DND-41 (cell line): Measurements from ENCODE around the gene CD81.

ENCODE experiments used
- ATAC-seq: fragments of 200-7000 bp; cut with Tn5 transposase; 3 replicates; pipeline ENCODE4 v1.9.1; 2021; ENCODE audit warnings: low read depth; ENCODE audit not compliant: insufficient read depth
- DNase-seq: peaks from one replicate; pipeline ENCODE4 v3.0.0-alpha.2; 2020
- H2AFZ ChIP-seq: 2 replicates; pipeline ENCODE4 v1.6.0; 2012; ENCODE audit warnings: low read depth, low read length
- H3K27ac ChIP-seq: 2 replicates; pipeline ENCODE4 v1.5.1; 2012; ENCODE audit warnings: low read length, inconsistent platforms
- H3K27me3 ChIP-seq: fragments of 200-600 bp; sonication (generic); 2 replicates; pipeline ENCODE4 v1.6.0; 2012; ENCODE audit warnings: low read length, mild to moderate bottlenecking, inconsistent platforms; ENCODE audit not compliant: insufficient read depth, poor library complexity
- H3K36me3 ChIP-seq: 2 replicates; pipeline ENCODE4 v1.5.1; 2012; ENCODE audit warnings: low read length, inconsistent platforms; ENCODE audit not compliant: insufficient read depth
- H3K4me1 ChIP-seq: 2 replicates; pipeline ENCODE4 v1.5.1; 2012; ENCODE audit warnings: mild to moderate bottlenecking, low read length; ENCODE audit not compliant: insufficient read depth
- H3K4me2 ChIP-seq: 2 replicates; pipeline ENCODE4 v1.6.0; 2012; ENCODE audit warnings: mild to moderate bottlenecking, moderate library complexity, low read length, inconsistent platforms; ENCODE audit not compliant: insufficient read depth
- H3K4me3 ChIP-seq, 2 experiments: fragments of 200-600 bp in 1 of 2; shearing (Covaris generic) in 1 of 2; 2 replicates each; pipeline ENCODE4 v1.5.1; 2012 to 2016; ENCODE audit warnings: inconsistent platforms in 2 of 2, low read length in 2 of 2, mild to moderate bottlenecking in 2 of 2, low read depth in 1 of 2, moderate library complexity in 1 of 2
- H3K79me2 ChIP-seq: 2 replicates; pipeline ENCODE4 v1.6.0; 2012; ENCODE audit warnings: low read length, inconsistent platforms; ENCODE audit not compliant: insufficient read depth
- H3K9ac ChIP-seq: 2 replicates; pipeline ENCODE4 v1.6.0; 2012; ENCODE audit warnings: low read depth, mild to moderate bottlenecking, inconsistent platforms, low read length, moderate library complexity
- H3K9me3 ChIP-seq: 2 replicates; pipeline ENCODE4 v1.5.1; 2012; ENCODE audit warnings: low read length, moderate library complexity, mild to moderate bottlenecking, inconsistent platforms; ENCODE audit not compliant: insufficient read depth, severe bottlenecking
- H4K20me1 ChIP-seq: 2 replicates; pipeline ENCODE4 v1.6.0; 2012; ENCODE audit warnings: low read length; ENCODE audit not compliant: insufficient read depth
- EZH2 ChIP-seq: IDR thresholded peaks from 3 replicates; pipeline ENCODE4 v1.6.1; 2012; ENCODE audit warnings: borderline replicate concordance, low read depth, mild to moderate bottlenecking, moderate library complexity, low read length, inconsistent platforms; ENCODE audit not compliant: severe bottlenecking
- TF ChIP-seq, protein P1 (sequence below): IDR thresholded peaks from 2 replicates; pipeline ENCODE4 v1.5.1; 2012; ENCODE audit warnings: borderline replicate concordance, low read length, moderate library complexity, mild to moderate bottlenecking; ENCODE audit not compliant: poor library complexity, severe bottlenecking; ENCODE audit errors: extremely low read depth

CD81 gene

DNA sequence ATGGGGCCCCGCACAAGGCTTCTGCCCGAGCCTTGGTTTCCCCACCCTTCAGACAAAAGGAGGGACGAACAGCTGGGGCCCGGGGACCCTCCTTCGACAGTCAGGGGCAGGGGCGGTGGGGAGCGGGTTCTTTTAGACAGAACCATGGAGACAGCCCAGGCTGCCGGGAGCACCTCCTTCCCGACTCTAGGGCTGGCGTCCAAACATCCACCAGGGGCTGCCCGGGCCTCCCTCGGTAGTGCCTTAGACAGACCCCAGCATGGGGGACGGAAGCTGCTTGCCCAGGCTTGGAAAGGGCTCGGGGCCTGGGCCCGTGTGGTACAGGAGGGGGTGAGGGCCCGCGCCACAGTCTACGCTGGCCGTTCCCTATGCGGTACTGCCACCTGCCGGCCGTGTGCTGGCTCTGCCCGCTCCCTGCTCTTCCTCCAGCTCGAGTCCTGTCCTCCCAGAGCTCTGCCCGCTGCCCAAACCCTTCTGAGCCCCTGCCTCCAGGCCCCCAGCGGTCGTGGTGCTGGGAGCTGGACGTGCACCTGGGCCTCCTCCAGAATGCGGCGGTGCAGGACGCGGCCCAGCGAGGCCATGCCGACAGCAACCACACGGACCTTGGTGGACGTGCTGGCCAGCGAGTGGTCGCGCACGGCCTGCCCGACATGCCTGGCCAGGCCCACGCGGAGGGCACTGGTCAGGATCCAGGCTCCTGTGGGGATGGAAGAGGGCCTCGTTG lies 43.6 kb downstream of the CD81 start:
- peaks cover 2% of the 10 kb centered on the region; the same call in 1 of the 2 replicates for H4K20me1 ChIP-seq
- TF ChIP-seq, protein P1, sequence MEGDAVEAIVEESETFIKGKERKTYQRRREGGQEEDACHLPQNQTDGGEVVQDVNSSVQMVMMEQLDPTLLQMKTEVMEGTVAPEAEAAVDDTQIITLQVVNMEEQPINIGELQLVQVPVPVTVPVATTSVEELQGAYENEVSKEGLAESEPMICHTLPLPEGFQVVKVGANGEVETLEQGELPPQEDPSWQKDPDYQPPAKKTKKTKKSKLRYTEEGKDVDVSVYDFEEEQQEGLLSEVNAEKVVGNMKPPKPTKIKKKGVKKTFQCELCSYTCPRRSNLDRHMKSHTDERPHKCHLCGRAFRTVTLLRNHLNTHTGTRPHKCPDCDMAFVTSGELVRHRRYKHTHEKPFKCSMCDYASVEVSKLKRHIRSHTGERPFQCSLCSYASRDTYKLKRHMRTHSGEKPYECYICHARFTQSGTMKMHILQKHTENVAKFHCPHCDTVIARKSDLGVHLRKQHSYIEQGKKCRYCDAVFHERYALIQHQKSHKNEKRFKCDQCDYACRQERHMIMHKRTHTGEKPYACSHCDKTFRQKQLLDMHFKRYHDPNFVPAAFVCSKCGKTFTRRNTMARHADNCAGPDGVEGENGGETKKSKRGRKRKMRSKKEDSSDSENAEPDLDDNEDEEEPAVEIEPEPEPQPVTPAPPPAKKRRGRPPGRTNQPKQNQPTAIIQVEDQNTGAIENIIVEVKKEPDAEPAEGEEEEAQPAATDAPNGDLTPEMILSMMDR, result peak; percentile 97
- no peak for TF ChIP-seq EZH2
- no peak overlapping the region for H3K4me2 ChIP-seq
- DNase-seq (peak; percentile 71), ATAC-seq (peak; percentile 99)
- no peaks in the 10 kb centered on the region for H3K9me3 ChIP-seq
- H3K27me3 ChIP-seq, result no peaks in the 10 kb centered on the region
- no peaks in the 10 kb centered on the region for H3K79me2 ChIP-seq
- H2AFZ ChIP-seq, result peak overlapping the region; percentile 48
- no peak overlapping the region for H3K9ac ChIP-seq
- peaks cover 5% of the 10 kb centered on the region; the same call in 1 of the 2 replicates for H3K4me1 ChIP-seq
- H3K36me3 ChIP-seq, result no peaks in the 10 kb centered on the region
- no peak overlapping the region for H3K27ac ChIP-seq
- H3K4me3 ChIP-seq, result no peak overlapping the region

GRCh38 chr11:2421226-2421994 lies 44.3 kb downstream of the CD81 start:
- Histone ChIP-seq H3K4me1 (peaks cover 5% of the 10 kb centered on the region; the same call in 1 of the 2 replicates), H3K9ac (no peak overlapping the region), H3K4me3 (no peak overlapping the region), H3K79me2 (no peaks in the 10 kb centered on the region), H2AFZ (no peak overlapping the region), H3K4me2 (no peak overlapping the region), H3K27ac (no peak overlapping the region), H3K27me3 (no peaks in the 10 kb centered on the region), H4K20me1 (peaks cover 2% of the 10 kb centered on the region; the same call in 1 of the 2 replicates), H3K36me3 (no peaks in the 10 kb centered on the region), H3K9me3 (no peaks in the 10 kb centered on the region)
- TF ChIP-seq, protein P1, result no peak
- no peak for TF ChIP-seq EZH2
- DNase-seq (no peak), ATAC-seq (no peak)

DNA sequence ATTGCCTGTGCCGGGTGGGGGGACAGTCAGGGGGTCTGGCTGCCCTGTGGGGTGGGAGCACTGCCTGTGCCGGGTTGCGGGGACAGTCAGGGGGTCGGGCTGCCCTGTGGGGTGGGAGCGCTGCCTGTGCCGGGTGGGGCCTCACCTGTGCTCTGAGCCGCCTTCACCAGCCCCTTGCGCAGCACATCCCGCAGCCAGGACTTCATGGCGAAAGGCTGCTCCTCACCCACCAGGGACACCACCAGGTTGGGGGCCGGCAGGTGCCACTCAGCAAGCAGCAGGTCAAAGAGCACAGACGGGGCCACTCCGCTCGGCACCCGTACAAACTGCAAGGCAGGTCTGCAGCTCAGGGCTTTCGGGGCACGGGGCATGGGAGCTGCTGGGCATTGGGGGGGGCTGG lies 44.9 kb downstream of the CD81 start:
- no peak for DNase-seq
- peaks cover 2% of the 10 kb centered on the region; the same call in 1 of the 2 replicates for H4K20me1 ChIP-seq
- TF ChIP-seq, protein P1, result no peak
- no peak for TF ChIP-seq EZH2
- no peak overlapping the region for H3K9ac ChIP-seq
- H3K4me1 ChIP-seq, result peaks cover 5% of the 10 kb centered on the region; the same call in 1 of the 2 replicates
- H3K79me2 ChIP-seq, result no peaks in the 10 kb centered on the region
- no peaks in the 10 kb centered on the region for H3K27me3 ChIP-seq
- no peaks in the 10 kb centered on the region for H3K9me3 ChIP-seq
- H3K4me3 ChIP-seq, result no peak overlapping the region
- H3K27ac ChIP-seq, result no peak overlapping the region
- H3K36me3 ChIP-seq, result no peaks in the 10 kb centered on the region
- H3K4me2 ChIP-seq, result no peak overlapping the region
- no peak for ATAC-seq
- no peak overlapping the region for H2AFZ ChIP-seq
